ENCODE measurements around the gene ASCL4.

ASCL4 gene

GRCh38 chr12:107761502-107761904, 13.0 kb upstream of the ASCL4 start:
- TF ChIP-seq EZH2 (optimal IDR thresholded peaks at IDR 0.05; ENCODE audit: low read depth, low read length) (no peak), CTCF (IDR thresholded peaks at IDR 0.05; ENCODE audit: low read length) (no peak), EZH2phosphoT487 (IDR thresholded peaks at IDR 0.05; ENCODE audit: low read length) (no peak)
- peaks cover 9% of the 10 kb centered on the region for H3F3A ChIP-seq (ENCODE audit: insufficient read depth, low read length)
- no peak for DNase-seq
- no peaks in the 10 kb centered on the region for H3K27me3 ChIP-seq (replicated peaks; ENCODE audit: insufficient read depth, low read length)
- no peaks in the 10 kb centered on the region for H4K20me1 ChIP-seq (ENCODE audit: insufficient read depth, low read length)
- H2AFZ ChIP-seq (ENCODE audit: low read length) = peak overlapping the region; percentile 99
- 0 out of 2 replicates have a peak, but pooled peaks cover 5% of the 10 kb centered on the region for H3K36me3 ChIP-seq (replicated peaks; ENCODE audit: insufficient read depth, low read length)
- H3K9ac ChIP-seq (ENCODE audit: low read length) = peak overlapping the region; percentile 50
- peak overlapping the region; percentile 95 for H3K4me2 ChIP-seq (ENCODE audit: low read depth, low read length)
- H3K79me2 ChIP-seq (ENCODE audit: low read length) = peaks cover 41% of the 10 kb centered on the region
- peak overlapping the region; percentile 70 for H3K4me3 ChIP-seq (ENCODE audit: low read length)
- peaks cover 14% of the 10 kb centered on the region for H3K4me1 ChIP-seq (ENCODE audit: low read length)
- H3K9me2 ChIP-seq (replicated peaks; ENCODE audit: insufficient read depth, low read length) = no peaks in the 10 kb centered on the region
- H3K27ac ChIP-seq (ENCODE audit: low read length) = no peak overlapping the region
- no peaks in the 10 kb centered on the region for H3K9me3 ChIP-seq (replicated peaks; ENCODE audit: insufficient read depth, low read length)

GRCh38 chr12:107762874-107763273, 11.6 kb upstream of the ASCL4 start:
- H4K20me1 ChIP-seq (ENCODE audit: insufficient read depth, low read length) = no peaks in the 10 kb centered on the region
- no peak for DNase-seq
- H3K4me1 ChIP-seq (ENCODE audit: low read length) = peaks cover 14% of the 10 kb centered on the region
- no peak overlapping the region for H3K4me3 ChIP-seq (ENCODE audit: low read length)
- peaks cover 27% of the 10 kb centered on the region for H3K79me2 ChIP-seq (ENCODE audit: low read length)
- H3K36me3 ChIP-seq (replicated peaks; ENCODE audit: insufficient read depth, low read length) = no peaks in the 10 kb centered on the region
- TF ChIP-seq EZH2phosphoT487 (IDR thresholded peaks at IDR 0.05; ENCODE audit: low read length) (no peak), CTCF (IDR thresholded peaks at IDR 0.05; ENCODE audit: low read length) (no peak), EZH2 (optimal IDR thresholded peaks at IDR 0.05; ENCODE audit: low read depth, low read length) (no peak)
- H3F3A ChIP-seq (ENCODE audit: insufficient read depth, low read length) = peaks cover 9% of the 10 kb centered on the region
- no peaks in the 10 kb centered on the region for H3K9me3 ChIP-seq (replicated peaks; ENCODE audit: insufficient read depth, low read length)
- no peak overlapping the region for H3K27ac ChIP-seq (ENCODE audit: low read length)
- H3K4me2 ChIP-seq (ENCODE audit: low read depth, low read length) = no peak overlapping the region
- H3K9me2 ChIP-seq (replicated peaks; ENCODE audit: insufficient read depth, low read length) = no peaks in the 10 kb centered on the region
- H2AFZ ChIP-seq (ENCODE audit: low read length) = no peak overlapping the region
- H3K27me3 ChIP-seq (replicated peaks; ENCODE audit: insufficient read depth, low read length) = no peaks in the 10 kb centered on the region
- no peak overlapping the region for H3K9ac ChIP-seq (ENCODE audit: low read length)

DNA sequence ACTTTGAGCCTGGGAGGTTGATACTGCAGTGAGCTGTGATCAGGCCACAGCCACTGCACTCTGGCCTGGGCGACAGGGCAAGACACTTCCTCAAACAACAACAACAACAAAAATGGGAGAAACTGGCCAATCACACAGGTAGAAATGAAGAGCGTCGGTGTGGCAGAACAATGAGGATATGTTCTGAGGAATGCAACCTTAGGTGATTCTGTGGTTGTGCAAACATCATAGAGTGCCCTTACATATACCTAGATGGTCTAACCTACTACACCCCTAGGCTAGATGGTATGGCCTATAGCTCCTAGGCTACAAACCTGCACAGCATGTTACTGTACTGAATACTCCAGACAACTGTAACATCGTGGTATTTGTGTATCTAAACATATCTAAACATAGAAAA, 9.9 kb upstream of the ASCL4 start:
- Histone ChIP-seq H3K4me2 (ENCODE audit: low read depth, low read length) (no peak overlapping the region), H2AFZ (ENCODE audit: low read length) (no peak overlapping the region), H3K9ac (ENCODE audit: low read length) (no peak overlapping the region), H3F3A (ENCODE audit: insufficient read depth, low read length) (peaks cover 5% of the 10 kb centered on the region), H3K4me1 (ENCODE audit: low read length) (0 out of 2 replicates have a peak, but pooled peaks cover 4% of the 10 kb centered on the region), H3K79me2 (ENCODE audit: low read length) (peaks cover 10% of the 10 kb centered on the region), H4K20me1 (ENCODE audit: insufficient read depth, low read length) (no peaks in the 10 kb centered on the region), H3K9me3 (replicated peaks; ENCODE audit: insufficient read depth, low read length) (no peaks in the 10 kb centered on the region), H3K9me2 (replicated peaks; ENCODE audit: insufficient read depth, low read length) (no peaks in the 10 kb centered on the region), H3K4me3 (ENCODE audit: low read length) (no peak overlapping the region), H3K27me3 (replicated peaks; ENCODE audit: insufficient read depth, low read length) (no peaks in the 10 kb centered on the region), H3K27ac (ENCODE audit: low read length) (no peak overlapping the region), H3K36me3 (replicated peaks; ENCODE audit: insufficient read depth, low read length) (no peaks in the 10 kb centered on the region)
- no peak for DNase-seq
- TF ChIP-seq EZH2phosphoT487 (IDR thresholded peaks at IDR 0.05; ENCODE audit: low read length) (no peak), EZH2 (optimal IDR thresholded peaks at IDR 0.05; ENCODE audit: low read depth, low read length) (no peak), CTCF (IDR thresholded peaks at IDR 0.05; ENCODE audit: low read length) (no peak)
